Nephron (organoid): Measurements from ENCODE around the gene EFNA3.
A peak's percentile ranks its signal among the peaks of the same experiment; 100 is the strongest.
"Not testable (repeated sequence)": the region's sequence is repeated elsewhere in the genome, so short reads cannot be mapped to it uniquely, and the experiment has no call there.

Source experiments
- H3K27ac Mint-ChIP-seq, 3 experiments: 2 replicates each; pipeline ENCODE4 v1.8.0; 2020; ENCODE audit warnings: mixed read lengths in 3 of 3, mild to moderate bottlenecking in 2 of 3, moderate library complexity in 1 of 3
- H3K27me3 Mint-ChIP-seq: 2 replicates; pipeline ENCODE4 v1.8.0; 2021; ENCODE audit warnings: low read depth, mild to moderate bottlenecking, moderate library complexity, mixed read lengths
- H3K36me3 Mint-ChIP-seq: 2 replicates; pipeline ENCODE4 v1.8.0; 2020; ENCODE audit warnings: low read depth, mixed read lengths
- H3K4me1 Mint-ChIP-seq: 2 replicates; pipeline ENCODE4 v1.8.0; 2020; ENCODE audit warnings: mixed read lengths
- H3K4me3 Mint-ChIP-seq, 3 experiments: 2 replicates each; pipeline ENCODE4 v1.8.0; 2020; ENCODE audit warnings: mild to moderate bottlenecking in 3 of 3, mixed read lengths in 3 of 3, moderate library complexity in 2 of 3
- H3K9me3 Mint-ChIP-seq: 2 replicates; pipeline ENCODE4 v1.8.0; 2020; ENCODE audit warnings: mixed read lengths
- CTCF ChIP-seq, 3 experiments: fragments of 200-600 bp; sonication (generic); IDR thresholded peaks; one replicate each; pipeline ENCODE4 v1.5.0; 2021; ENCODE audit warnings: antibody characterized with exemption in 3 of 3; ENCODE audit not compliant: unreplicated experiment in 3 of 3

EFNA3 gene

GRCh38 chr1:155113450-155113980 lies 34.9 kb downstream of the EFNA3 start:
- H3K27me3 Mint-ChIP-seq: peaks cover 18% of the 10 kb centered on the region
- H3K36me3 Mint-ChIP-seq: no peaks in the 10 kb centered on the region
- no peaks in the 10 kb centered on the region for H3K9me3 Mint-ChIP-seq
- peaks cover 4% of the 10 kb centered on the region for H3K4me1 Mint-ChIP-seq
- no peak overlapping the region for H3K27ac Mint-ChIP-seq
- no peak for TF ChIP-seq CTCF (IDR thresholded peaks at IDR 0.05; ENCODE audit: unreplicated experiment in 3 of 3)
- no peak overlapping the region for H3K4me3 Mint-ChIP-seq

- TF ChIP-seq CTCF (IDR thresholded peaks at IDR 0.05; ENCODE audit: unreplicated experiment in 3 of 3): no peak
- H3K27me3 Mint-ChIP-seq: peaks cover 36% of the 10 kb centered on the region
- no peaks in the 10 kb centered on the region for H3K9me3 Mint-ChIP-seq
Observed at GRCh38 chr1:155116113-155116764, 37.6 kb downstream of the EFNA3 start.

DNA sequence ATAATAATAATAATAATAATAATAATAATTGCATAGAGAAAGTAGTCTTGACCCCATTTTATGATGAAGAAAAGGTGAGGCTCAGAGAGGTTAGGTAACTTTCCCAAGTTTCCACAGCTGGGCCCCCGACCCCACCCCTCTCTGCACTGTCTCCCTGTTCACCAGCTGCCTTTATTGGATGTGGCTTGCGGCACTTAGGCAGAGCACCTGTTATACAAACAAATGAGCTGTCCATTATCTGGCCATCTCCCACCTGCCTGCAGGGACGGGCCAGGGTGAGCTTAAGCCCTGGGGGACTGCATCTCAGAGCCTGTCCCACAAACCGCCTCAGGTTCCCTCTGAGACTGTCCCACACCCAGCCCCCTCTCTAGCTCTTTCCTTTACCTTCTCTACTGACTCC lies 39.0 kb downstream of the EFNA3 start:
- no peak overlapping the region for H3K4me3 Mint-ChIP-seq
- H3K4me1 Mint-ChIP-seq: peaks cover 4% of the 10 kb centered on the region
- H3K9me3 Mint-ChIP-seq: no peaks in the 10 kb centered on the region
- no peaks in the 10 kb centered on the region for H3K36me3 Mint-ChIP-seq
- no peak for TF ChIP-seq CTCF (IDR thresholded peaks at IDR 0.05; ENCODE audit: unreplicated experiment in 3 of 3)
- H3K27ac Mint-ChIP-seq: no peak overlapping the region
- H3K27me3 Mint-ChIP-seq: peaks cover 41% of the 10 kb centered on the region

More at GRCh38 chr1:155116113-155116764, 37.6 kb downstream of the EFNA3 start:
- H3K27ac Mint-ChIP-seq: no peak overlapping the region
- no peaks in the 10 kb centered on the region for H3K36me3 Mint-ChIP-seq
- H3K4me1 Mint-ChIP-seq: peaks cover 4% of the 10 kb centered on the region
- H3K4me3 Mint-ChIP-seq: no peak overlapping the region

DNA sequence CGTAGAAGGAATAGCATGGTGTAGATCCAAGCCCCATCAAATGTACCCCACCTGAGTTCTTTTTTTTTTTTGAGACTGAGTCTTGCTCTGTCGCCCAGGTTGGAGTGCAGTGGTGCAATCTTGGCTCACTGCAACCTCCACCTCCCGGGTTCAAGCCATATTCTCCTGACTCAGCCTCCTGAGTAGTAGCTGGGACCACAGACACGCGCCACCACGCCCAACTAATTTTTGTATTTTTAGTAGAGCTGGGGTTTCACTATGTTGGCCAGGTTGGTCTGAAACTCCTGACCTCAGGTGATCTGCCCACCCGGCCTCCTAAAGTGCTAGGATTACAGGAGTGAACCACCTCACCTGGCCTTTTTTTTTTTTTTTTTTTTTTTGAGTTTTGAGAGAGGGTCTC lies 39.5 kb downstream of the EFNA3 start:
- H3K4me3 Mint-ChIP-seq: peak overlapping the region in 1 of 3 experiments; percentile 34
- H3K27me3 Mint-ChIP-seq: peaks cover 44% of the 10 kb centered on the region
- not testable (repeated sequence) for H3K9me3 Mint-ChIP-seq, H3K4me1 Mint-ChIP-seq, H3K36me3 Mint-ChIP-seq, H3K27ac Mint-ChIP-seq

DNA sequence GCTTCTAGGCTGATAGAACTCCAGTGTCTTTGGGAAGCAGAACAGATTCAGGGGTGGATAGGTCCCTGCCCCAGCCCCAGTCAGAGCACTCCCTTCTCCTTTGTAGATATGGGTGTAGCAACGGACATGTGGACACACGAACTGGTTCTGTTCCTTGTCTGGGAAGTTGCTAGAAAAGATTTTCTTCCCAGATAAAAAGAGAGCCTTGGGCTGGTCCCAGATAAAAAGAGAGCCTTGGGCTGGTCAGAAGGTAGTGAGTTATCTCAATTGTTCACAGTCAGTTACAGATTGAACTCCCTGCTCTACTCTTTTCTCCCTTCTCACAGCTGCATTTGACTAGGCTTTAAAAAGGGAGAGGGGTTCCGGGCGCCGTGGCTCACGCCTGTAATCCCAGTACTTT lies 41.6 kb downstream of the EFNA3 start:
- H3K27me3 Mint-ChIP-seq: peaks cover 50% of the 10 kb centered on the region
- H3K27ac Mint-ChIP-seq: no peak overlapping the region
- no peak overlapping the region for H3K4me3 Mint-ChIP-seq
- no peaks in the 10 kb centered on the region for H3K9me3 Mint-ChIP-seq
- H3K4me1 Mint-ChIP-seq: peaks cover 5% of the 10 kb centered on the region
- no peaks in the 10 kb centered on the region for H3K36me3 Mint-ChIP-seq
- no peak for TF ChIP-seq CTCF (IDR thresholded peaks at IDR 0.05; ENCODE audit: unreplicated experiment in 3 of 3)

GRCh38 chr1:155121249-155121648 lies 42.6 kb downstream of the EFNA3 start:
- Mint-ChIP-seq H3K4me3 (no peak overlapping the region), H3K4me1 (peaks cover 10% of the 10 kb centered on the region), H3K27ac (no peak overlapping the region), H3K36me3 (no peaks in the 10 kb centered on the region), H3K27me3 (peaks cover 57% of the 10 kb centered on the region), H3K9me3 (no peaks in the 10 kb centered on the region)
- no peak for TF ChIP-seq CTCF (IDR thresholded peaks at IDR 0.05; ENCODE audit: unreplicated experiment in 3 of 3)
